Upper lobe of right lung (tissue), 1 donor: Measurements from ENCODE around the gene NPLOC4. TPM values are rescaled to one million over a fixed set of nuclear protein-coding genes. Genes with fewer than 3 reads are reported as not detected.

Experiments used
- ATAC-seq: fragments of 200-7000 bp; cut with Tn5 transposase; one replicate; pipeline ENCODE4 v1.9.1; 2020; ENCODE audit warnings: mild to moderate bottlenecking, moderate library complexity
- DNase-seq: peaks from one replicate; pipeline ENCODE4 v3.0.0-alpha.2; 2020
- H3K27ac ChIP-seq: fragments of 200-600 bp; one replicate; pipeline ENCODE4 v1.8.0; 2022
- H3K27me3 ChIP-seq: fragments of 200-600 bp; one replicate; pipeline ENCODE4 v1.8.0; 2022; ENCODE audit warnings: mild to moderate bottlenecking
- H3K36me3 ChIP-seq: fragments of 200-600 bp; one replicate; pipeline ENCODE4 v1.8.0; 2022
- H3K4me1 ChIP-seq: fragments of 200-600 bp; one replicate; pipeline ENCODE4 v1.8.0; 2022
- H3K4me3 ChIP-seq: fragments of 200-600 bp; one replicate; pipeline ENCODE4 v1.8.0; 2022; ENCODE audit warnings: mild to moderate bottlenecking
- H3K9me3 ChIP-seq: fragments of 200-600 bp; one replicate; pipeline ENCODE4 v1.8.0; 2022
- intact Hi-C: fragments of 100-400 bp; cut with DNase I; formaldehyde crosslinking; loops from one replicate; pipeline ENCODE4 v1.11.0; 2022
- total RNA-seq: library from RNA; stranded (reverse); fragmentation: NEBNext Ultra II Directional; extraction: Animal tissue kit (Norgen Biotek cat#: 25700); gene quantifications from one replicate; pipeline ENCODE4 v1.2.1, GENCODE V29; 2021
- TF ChIP-seq, protein P1 (sequence below): fragments of 200-600 bp; IDR thresholded peaks from one replicate; pipeline ENCODE4 v1.8.0; 2022; ENCODE audit warnings: antibody characterized with exemption
- donor health status: DM: no; HTN: yes; CAD: no; lungs with severe emphysema.

The NPLOC4 gene
- total RNA-seq, 1 donor from 2014 or later: 93.6 TPM

GRCh38 chr17:81538651-81539570 lies 98.0 kb downstream of the NPLOC4 start:
- Histone ChIP-seq H3K4me1 (peaks cover 10% of the 10 kb centered on the region), H3K27me3 (peaks cover 16% of the 10 kb centered on the region), H3K27ac (no peak overlapping the region), H3K36me3 (peaks cover 31% of the 10 kb centered on the region), H3K9me3 (no peaks in the 10 kb centered on the region), H3K4me3 (no peak overlapping the region)
- TF ChIP-seq, protein P1, sequence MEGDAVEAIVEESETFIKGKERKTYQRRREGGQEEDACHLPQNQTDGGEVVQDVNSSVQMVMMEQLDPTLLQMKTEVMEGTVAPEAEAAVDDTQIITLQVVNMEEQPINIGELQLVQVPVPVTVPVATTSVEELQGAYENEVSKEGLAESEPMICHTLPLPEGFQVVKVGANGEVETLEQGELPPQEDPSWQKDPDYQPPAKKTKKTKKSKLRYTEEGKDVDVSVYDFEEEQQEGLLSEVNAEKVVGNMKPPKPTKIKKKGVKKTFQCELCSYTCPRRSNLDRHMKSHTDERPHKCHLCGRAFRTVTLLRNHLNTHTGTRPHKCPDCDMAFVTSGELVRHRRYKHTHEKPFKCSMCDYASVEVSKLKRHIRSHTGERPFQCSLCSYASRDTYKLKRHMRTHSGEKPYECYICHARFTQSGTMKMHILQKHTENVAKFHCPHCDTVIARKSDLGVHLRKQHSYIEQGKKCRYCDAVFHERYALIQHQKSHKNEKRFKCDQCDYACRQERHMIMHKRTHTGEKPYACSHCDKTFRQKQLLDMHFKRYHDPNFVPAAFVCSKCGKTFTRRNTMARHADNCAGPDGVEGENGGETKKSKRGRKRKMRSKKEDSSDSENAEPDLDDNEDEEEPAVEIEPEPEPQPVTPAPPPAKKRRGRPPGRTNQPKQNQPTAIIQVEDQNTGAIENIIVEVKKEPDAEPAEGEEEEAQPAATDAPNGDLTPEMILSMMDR: no peak
- DNase-seq: no peak
- intact Hi-C loops: no loop called here
- ATAC-seq: no peak

GRCh38 chr17:81537856-81538555 lies 98.9 kb downstream of the NPLOC4 start:
- Histone ChIP-seq H3K9me3 (no peaks in the 10 kb centered on the region), H3K36me3 (peaks cover 22% of the 10 kb centered on the region), H3K4me1 (peaks cover 10% of the 10 kb centered on the region), H3K27ac (no peak overlapping the region), H3K27me3 (peaks cover 16% of the 10 kb centered on the region), H3K4me3 (no peak overlapping the region)
- TF ChIP-seq, protein P1: no peak
- DNase-seq (no peak), ATAC-seq (no peak)
- intact Hi-C loops: no loop called here

- Histone ChIP-seq H3K27me3 (peaks cover 16% of the 10 kb centered on the region), H3K9me3 (no peaks in the 10 kb centered on the region), H3K36me3 (peaks cover 16% of the 10 kb centered on the region), H3K27ac (no peak overlapping the region), H3K4me3 (no peak overlapping the region), H3K4me1 (peaks cover 10% of the 10 kb centered on the region)
- intact Hi-C loops: no loop called here
- peak; percentile 66 for ATAC-seq
- DNase-seq: no peak
- TF ChIP-seq, protein P1: peak; percentile 59
These were observed 99.5 kb downstream of the NPLOC4 start for GRCh38 chr17:81537343-81537855.

DNA sequence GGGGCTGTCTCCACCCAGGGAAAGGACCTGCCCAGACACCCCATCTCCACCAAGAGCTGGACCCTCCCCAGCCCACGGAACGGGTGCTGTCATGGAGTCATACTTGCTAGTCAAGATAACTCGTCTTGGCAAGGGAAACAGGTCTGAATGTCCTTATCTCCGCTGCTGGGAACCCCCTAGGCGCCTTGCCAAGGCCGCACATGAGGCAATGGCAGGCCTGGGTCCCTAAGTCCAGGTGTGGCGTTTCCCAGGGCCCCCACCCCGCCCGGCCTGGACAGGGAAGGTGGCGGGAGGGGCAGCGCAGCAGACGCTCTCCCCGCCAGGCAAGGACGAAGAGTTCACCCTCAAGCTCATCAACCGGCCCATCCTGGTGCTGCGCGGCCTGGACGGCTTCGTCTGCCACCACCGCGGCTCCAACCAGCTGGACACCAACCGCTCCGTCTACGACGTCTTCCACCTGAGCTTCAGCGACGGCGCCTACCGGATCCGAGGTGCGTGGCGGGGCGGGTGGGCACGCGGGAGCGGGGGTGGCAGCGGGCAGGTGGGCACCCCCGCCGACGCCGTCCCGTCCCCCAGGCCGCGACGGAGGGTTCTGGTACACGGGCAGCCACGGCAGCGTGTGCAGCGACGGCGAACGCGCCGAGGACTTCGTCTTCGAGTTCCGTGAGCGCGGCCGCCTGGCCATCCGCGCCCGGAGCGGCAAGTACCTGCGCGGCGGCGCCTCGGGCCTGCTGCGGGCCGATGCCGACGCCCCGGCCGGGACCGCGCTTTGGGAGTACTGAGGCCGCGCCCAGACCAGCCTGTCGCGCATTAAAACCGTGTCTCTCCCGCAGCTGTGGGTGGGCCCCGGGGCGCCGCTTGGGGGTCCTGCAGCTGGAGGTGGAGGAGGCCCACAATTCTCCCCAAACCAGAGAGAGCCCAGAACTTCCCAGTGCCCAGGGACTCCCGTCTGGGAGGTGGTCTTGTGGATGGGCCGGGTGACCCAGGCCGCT lies 100.3 kb downstream of the NPLOC4 start:
- TF ChIP-seq, protein P1: no peak
- Histone ChIP-seq H3K4me1 (peaks cover 10% of the 10 kb centered on the region), H3K27ac (no peak overlapping the region), H3K36me3 (peaks cover 14% of the 10 kb centered on the region), H3K9me3 (no peaks in the 10 kb centered on the region), H3K4me3 (no peak overlapping the region), H3K27me3 (peaks cover 16% of the 10 kb centered on the region)
- ATAC-seq: peak; percentile 2
- no peak for DNase-seq
- intact Hi-C loops: no loop called here
